ENCODE measurements around the gene LAGE3. TPM values are rescaled to one million over a fixed set of nuclear protein-coding genes. Genes with fewer than 3 reads are reported as not detected.
"Not testable (repeated sequence)": the region's sequence is repeated elsewhere in the genome, so short reads cannot be mapped to it uniquely, and the experiment has no call there.

The LAGE3 gene
- total RNA-seq, 2 experiments from 2014 or later = 34.7 to 43.0 TPM

DNA sequence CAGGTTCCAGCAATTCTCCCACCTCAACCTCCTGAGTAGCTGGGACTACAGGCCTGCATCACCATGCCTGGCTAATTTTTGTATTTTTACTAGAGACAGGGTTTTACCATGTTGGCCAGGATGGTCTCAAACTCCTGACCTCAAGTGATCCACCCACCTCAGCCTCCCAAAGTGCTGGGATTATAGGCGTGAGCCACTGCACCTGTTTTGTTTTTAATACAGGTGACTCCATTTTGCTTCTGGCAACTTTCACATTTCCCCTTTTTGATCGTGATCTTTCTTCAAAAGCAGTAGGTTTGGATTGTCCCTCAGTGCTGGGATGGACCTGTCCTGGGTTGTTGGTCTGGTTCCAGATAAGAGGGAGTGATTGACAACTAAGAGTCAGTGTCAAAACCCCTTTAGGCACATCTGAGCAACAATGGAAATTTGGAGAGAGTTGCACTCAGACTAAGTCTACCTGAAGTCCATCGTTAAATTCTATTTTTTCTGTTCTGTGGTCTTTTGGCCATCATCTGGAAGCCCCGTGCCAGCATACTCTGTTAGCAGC, 17.6 kb upstream of the LAGE3 start:
- intact Hi-C loops (cut with DNase I, micrococcal nuclease); ATAC-seq; H3K27ac Mint-ChIP-seq; H3K9me3 Mint-ChIP-seq (ENCODE audit: low read depth); DNase-seq; H3K4me3 Mint-ChIP-seq; H3K36me3 Mint-ChIP-seq (ENCODE audit: low read depth); POLR2A ChIA-PET; H3K4me1 Mint-ChIP-seq; H3K27me3 Mint-ChIP-seq: not testable (repeated sequence)
- CTCF ChIA-PET = interaction anchor here (0.7 kb wide), 2 partner anchors 9 to 49 kb away, joined by 3 read pairs; no protein-coding TSS in a partner anchor

DNA sequence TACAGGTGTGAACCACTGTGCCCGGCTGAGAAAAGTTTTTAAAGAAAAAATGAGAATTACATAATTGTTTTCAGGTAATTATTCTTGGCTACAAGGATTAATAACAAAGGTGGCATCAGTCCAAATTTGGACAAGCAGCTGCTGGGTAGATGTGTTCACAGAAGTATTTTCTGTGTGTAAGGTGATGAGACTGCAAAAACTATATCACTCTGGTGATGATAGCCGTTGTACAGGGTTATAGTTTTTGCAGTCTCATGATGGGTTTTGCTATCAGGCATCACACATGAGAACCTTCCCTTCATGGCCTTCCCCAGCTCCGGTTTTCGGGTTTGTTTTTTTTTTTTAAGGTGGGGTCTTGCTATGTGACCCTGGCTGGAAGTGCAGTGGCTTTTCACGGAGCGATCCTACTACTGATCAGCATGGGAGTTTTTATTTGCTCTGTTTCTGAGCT, 16.4 kb upstream of the LAGE3 start:
- H3K9me3 Mint-ChIP-seq (ENCODE audit: low read depth) = no peaks in the 10 kb centered on the region
- ATAC-seq (no peak), DNase-seq (no peak)
- no peaks in the 10 kb centered on the region for H3K36me3 Mint-ChIP-seq (ENCODE audit: low read depth)
- no peak overlapping the region for H3K27ac Mint-ChIP-seq
- intact Hi-C loops (cut with DNase I, micrococcal nuclease) = no loop called here
- H3K4me1 Mint-ChIP-seq = peaks cover 3% of the 10 kb centered on the region
- no peak overlapping the region for H3K4me3 Mint-ChIP-seq
- CTCF ChIA-PET = interaction anchor here (0.9 kb wide), 1 partner anchor 50 kb away, joined by 3 read pairs; no protein-coding TSS in a partner anchor
- POLR2A ChIA-PET = no interaction called here
- no peaks in the 10 kb centered on the region for H3K27me3 Mint-ChIP-seq

DNA sequence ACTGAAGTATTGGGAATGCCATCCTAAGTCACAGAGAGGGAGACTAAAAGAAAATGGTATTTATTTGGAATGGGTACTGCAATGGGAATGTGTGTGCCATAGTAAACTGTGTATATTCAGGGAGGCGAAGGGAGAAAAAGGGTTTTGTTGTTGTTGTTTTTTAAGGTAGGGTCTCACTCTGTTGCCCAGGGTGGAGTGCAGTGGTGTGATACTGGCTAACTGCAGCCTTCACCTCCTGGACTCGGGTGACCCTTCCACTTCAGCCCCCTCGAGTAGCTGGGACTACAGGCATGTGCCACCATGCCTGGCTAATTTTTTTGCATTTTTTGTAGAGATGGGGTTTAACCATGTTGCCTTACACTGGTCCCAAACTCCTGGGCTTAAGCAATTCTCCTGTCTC, 15.6 kb upstream of the LAGE3 start:
- no peak for DNase-seq
- Mint-ChIP-seq H3K27ac (no peak overlapping the region), H3K9me3 (ENCODE audit: low read depth) (no peaks in the 10 kb centered on the region), H3K4me1 (peaks cover 3% of the 10 kb centered on the region), H3K27me3 (no peaks in the 10 kb centered on the region), H3K36me3 (ENCODE audit: low read depth) (no peaks in the 10 kb centered on the region), H3K4me3 (no peak overlapping the region)
- CTCF ChIA-PET = no interaction called here
- POLR2A ChIA-PET = no interaction called here
- no peak for ATAC-seq
- intact Hi-C loops (cut with DNase I, micrococcal nuclease) = no loop called here

DNA sequence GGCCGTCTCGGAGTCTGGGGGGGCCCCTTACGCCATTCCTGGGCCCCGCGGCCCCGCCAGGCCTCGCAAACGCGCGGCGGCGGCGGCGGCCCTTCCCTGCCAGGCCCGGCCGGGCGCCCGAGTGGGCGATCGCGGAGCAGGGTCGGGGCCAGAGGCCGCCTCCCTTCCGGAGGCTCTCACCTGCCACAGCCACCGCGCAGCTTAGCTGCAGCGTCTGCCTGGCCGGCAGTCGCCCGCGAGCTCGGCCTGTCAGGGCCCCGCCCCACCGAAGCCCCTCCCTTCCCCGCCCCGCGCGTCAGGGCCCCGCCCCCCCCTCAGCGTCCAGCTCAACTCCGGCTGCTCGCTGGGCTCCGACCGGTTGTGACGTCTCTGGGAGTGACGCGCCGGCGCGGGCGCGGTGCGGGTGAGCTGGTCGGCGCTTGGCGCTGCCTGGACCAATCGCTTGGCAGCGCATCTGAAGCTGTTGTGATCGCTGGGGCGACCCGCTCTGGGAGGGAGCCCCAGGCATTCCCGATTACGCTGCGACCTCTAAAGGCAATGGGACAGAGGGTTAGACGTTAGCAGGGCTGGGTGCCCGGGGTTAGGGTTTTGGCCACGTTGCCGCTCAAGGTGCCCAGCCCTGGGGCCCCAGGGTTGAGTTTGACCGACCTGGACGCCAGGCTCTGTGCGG, 11.5 kb upstream of the LAGE3 start, which contains the start of gene SLC10A3:
TSS of gene SLC10A3 (minus strand) at position 216 of the 670 bp plus-strand sequence. CDS start 1,689 bp downstream, outside the sequence.
- H3K27me3 Mint-ChIP-seq = no peaks in the 10 kb centered on the region
- H3K9me3 Mint-ChIP-seq (ENCODE audit: low read depth) = no peaks in the 10 kb centered on the region
- CTCF ChIA-PET = interaction anchor here (0.9 to 1.1 kb wide), 2 partner anchors 10 to 37 kb away, joined by 3 to 8 read pairs; no protein-coding TSS in a partner anchor
- H3K27ac Mint-ChIP-seq = peak within 1 kb of the TSS; percentile 89
- H3K4me3 Mint-ChIP-seq = peak within 1 kb of the TSS; percentile 85
- intact Hi-C loops (cut with DNase I, micrococcal nuclease) = loop anchor here in 1 of 2 experiments (1.0 to 2.0 kb wide), 10 partner anchors 11 to 518 kb away; partner anchors contain the start of genes ATP6AP1, FAM3A, GDI1 and IKBKG
- peaks cover 17% of the 10 kb centered on the region for H3K4me1 Mint-ChIP-seq
- DNase-seq (peak; percentile 94), ATAC-seq (peak; percentile 91)
- H3K36me3 Mint-ChIP-seq (ENCODE audit: low read depth) = peaks cover 5% of the 10 kb centered on the region
- POLR2A ChIA-PET = interaction anchor here (0.5 to 1.4 kb wide), 3 partner anchors 11 to 764 kb away, joined by 3 to 4 read pairs (median 3); no protein-coding TSS in a partner anchor

DNA sequence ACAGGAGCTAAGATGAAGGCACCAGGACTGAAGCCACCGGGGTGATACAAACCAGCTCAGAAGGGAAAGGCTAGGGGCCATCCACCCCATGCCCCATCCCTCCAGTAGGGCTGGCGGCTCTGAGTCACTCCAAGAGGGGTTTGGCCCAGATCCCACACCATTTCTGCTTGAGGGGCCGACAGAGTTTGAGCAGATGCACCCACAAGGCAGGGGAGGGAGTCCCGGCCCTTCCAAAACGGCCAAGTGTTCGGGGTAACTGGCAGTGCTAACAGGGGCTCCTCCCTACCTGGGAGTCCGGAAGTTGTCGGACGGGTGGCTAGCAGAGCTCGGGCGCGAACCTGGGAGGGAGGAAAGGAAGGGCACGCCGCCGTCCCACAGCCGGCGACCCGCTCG, 10.9 kb upstream of the LAGE3 start:
- POLR2A ChIA-PET = interaction anchor here (0.5 to 1.4 kb wide), 2 partner anchors 12 to 119 kb away, joined by 3 to 4 read pairs; no protein-coding TSS in a partner anchor
- H3K4me3 Mint-ChIP-seq = peak overlapping the region; percentile 85
- CTCF ChIA-PET = interaction anchor here (0.9 to 1.1 kb wide), 2 partner anchors 9 to 37 kb away, joined by 3 to 8 read pairs; no protein-coding TSS in a partner anchor
- peak; percentile 52 for DNase-seq
- no peaks in the 10 kb centered on the region for H3K9me3 Mint-ChIP-seq (ENCODE audit: low read depth)
- intact Hi-C loops (cut with DNase I, micrococcal nuclease) = loop anchor here in 1 of 2 experiments (1.0 to 2.0 kb wide), 10 partner anchors 11 to 518 kb away; partner anchors contain the start of genes ATP6AP1, FAM3A, GDI1 and IKBKG
- H3K36me3 Mint-ChIP-seq (ENCODE audit: low read depth) = peaks cover 7% of the 10 kb centered on the region
- H3K4me1 Mint-ChIP-seq = peaks cover 21% of the 10 kb centered on the region
- no peaks in the 10 kb centered on the region for H3K27me3 Mint-ChIP-seq
- peak overlapping the region; percentile 86 for H3K27ac Mint-ChIP-seq
- ATAC-seq = peak; percentile 19

DNA sequence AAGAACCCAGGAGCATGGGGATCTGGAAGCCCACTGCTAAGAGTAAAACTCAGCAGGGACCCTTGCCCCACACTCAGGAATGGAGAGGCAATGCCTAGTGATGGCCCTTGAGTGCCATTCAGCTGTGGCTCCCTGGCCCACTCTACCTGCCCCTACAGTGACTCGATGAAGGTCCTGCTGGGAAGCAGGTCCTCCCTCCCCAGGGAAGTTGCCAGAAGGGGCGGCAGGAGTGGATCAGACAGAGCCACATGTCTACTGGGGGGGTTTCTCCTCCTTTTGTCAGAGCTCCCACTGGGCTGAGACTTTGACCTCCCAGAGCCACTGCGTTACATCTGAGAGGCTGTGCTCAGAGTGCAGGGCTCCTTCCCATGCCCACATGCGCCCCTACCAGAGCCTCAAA, 10.1 kb upstream of the LAGE3 start:
- H3K4me3 Mint-ChIP-seq = peak overlapping the region; percentile 85
- intact Hi-C loops (cut with DNase I, micrococcal nuclease) = loop anchor here (5.0 to 10.0 kb wide), 2 partner anchors 43 to 764 kb away; partner anchors contain the start of genes ABCD1 (in 1 of the 2) and BCAP31 (in 1 of the 2)
- ChIA-PET CTCF (interaction anchor here (0.6 kb wide), 2 partner anchors 26 to 48 kb away, joined by 3 read pairs; no protein-coding TSS in a partner anchor), POLR2A (no interaction called here)
- no peak for DNase-seq
- peaks cover 7% of the 10 kb centered on the region for H3K36me3 Mint-ChIP-seq (ENCODE audit: low read depth)
- peak overlapping the region; percentile 86 for H3K27ac Mint-ChIP-seq
- no peaks in the 10 kb centered on the region for H3K27me3 Mint-ChIP-seq
- H3K9me3 Mint-ChIP-seq (ENCODE audit: low read depth) = no peaks in the 10 kb centered on the region
- no peak for ATAC-seq
- peaks cover 26% of the 10 kb centered on the region for H3K4me1 Mint-ChIP-seq

DNA sequence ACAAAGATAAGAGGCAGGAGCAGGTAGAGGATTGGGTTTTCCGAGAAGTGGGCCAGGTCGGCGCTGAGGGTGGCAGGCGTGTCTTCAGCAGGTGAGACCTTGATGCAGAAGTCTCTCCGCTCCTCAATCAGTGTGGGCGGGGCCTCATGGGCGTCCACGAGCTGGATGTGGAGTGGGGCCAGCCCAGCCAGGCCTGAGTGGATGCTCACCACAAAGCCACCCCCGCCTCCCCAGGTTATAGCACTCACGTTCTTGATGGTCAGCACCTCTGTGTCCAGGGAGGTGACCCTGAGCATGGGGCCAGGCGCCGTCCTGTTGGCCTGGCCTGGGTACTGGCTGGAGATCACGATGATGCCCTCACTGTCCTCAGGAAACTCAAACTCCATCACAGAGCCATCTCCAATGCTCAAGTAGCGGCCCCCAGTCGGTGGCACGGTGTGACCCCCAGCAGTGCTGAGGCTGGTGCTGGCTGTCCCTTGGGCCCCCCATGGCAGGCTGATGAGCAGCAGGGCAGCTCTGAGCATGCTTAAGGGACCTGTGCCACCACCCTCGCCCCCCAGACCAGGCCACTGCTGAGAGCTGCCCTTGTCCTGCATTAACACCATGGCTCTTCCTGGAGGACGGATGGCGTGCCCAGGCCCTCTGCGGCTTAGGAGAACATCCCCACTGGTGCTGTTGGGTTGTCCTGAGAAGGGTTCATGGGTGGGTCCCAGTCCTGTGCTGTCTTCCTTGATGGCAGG, 9.4 kb upstream of the LAGE3 start:
- POLR2A ChIA-PET = no interaction called here
- H3K4me3 Mint-ChIP-seq = no peak overlapping the region
- CTCF ChIA-PET = interaction anchor here (0.6 kb wide), 2 partner anchors 8 to 26 kb away, joined by 3 read pairs; no protein-coding TSS in a partner anchor

DNA sequence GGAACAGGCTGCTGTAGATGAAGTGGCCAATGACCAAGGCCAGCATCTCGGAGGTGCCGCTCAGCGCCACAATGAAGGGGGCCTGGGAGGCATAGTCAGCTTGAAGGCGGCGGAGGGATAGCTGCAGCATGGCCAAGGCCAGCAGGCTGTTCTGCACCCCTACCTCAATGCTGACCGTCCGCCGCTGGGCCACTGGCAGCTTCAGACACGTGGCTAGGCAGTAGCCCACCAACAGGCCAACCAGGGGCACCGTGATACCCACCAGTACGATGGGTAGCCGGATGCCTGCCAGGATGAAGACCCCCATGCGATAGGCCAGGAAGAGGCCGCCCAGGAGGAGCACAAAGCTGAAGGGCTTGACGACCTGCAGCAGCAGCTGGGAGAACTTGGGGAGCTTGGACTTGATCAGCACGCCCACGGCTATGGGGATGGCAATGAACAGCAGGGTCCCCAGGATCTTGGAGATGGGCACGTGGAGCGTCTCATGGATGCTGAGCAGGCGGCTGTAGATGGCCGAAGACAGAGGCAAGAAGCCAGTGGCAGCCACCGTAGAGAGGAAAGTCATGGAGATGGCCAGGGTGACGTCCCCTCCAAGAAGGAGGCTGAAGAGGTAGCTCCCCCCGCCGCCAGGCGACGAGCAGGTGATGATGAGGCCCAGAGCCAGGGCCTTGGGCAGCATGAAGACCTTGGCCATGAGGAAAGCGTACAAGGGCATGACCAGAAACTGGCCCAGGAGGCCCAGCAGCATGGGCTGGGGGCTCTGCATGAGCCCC, 8.6 kb upstream of the LAGE3 start:
- intact Hi-C loops (cut with DNase I, micrococcal nuclease) = loop anchor here (5.0 to 10.0 kb wide), 2 partner anchors 45 to 763 kb away; partner anchors contain the start of genes ABCD1 (in 1 of the 2) and BCAP31 (in 1 of the 2)
- Mint-ChIP-seq H3K27me3 (no peaks in the 10 kb centered on the region), H3K9me3 (ENCODE audit: low read depth) (no peaks in the 10 kb centered on the region), H3K4me1 (peaks cover 33% of the 10 kb centered on the region), H3K36me3 (ENCODE audit: low read depth) (peaks cover 12% of the 10 kb centered on the region), H3K4me3 (no peak overlapping the region), H3K27ac (no peak overlapping the region)
- ChIA-PET POLR2A (interaction anchor here (0.8 to 1.2 kb wide), 2 partner anchors 9 to 117 kb away, joined by 3 to 4 read pairs; partner anchors contain the start of gene LAGE3), CTCF (interaction anchor here (0.6 kb wide), 1 partner anchor 8 kb away, joined by 3 read pairs; no protein-coding TSS in a partner anchor)
- DNase-seq (no peak), ATAC-seq (no peak)

More for the DNA sequence above, 9.4 kb upstream of the LAGE3 start:
- H3K27ac Mint-ChIP-seq = no peak overlapping the region
- peaks cover 30% of the 10 kb centered on the region for H3K4me1 Mint-ChIP-seq
- ATAC-seq (no peak), DNase-seq (no peak)
- no peaks in the 10 kb centered on the region for H3K9me3 Mint-ChIP-seq (ENCODE audit: low read depth)
- H3K27me3 Mint-ChIP-seq = no peaks in the 10 kb centered on the region
- intact Hi-C loops (cut with DNase I, micrococcal nuclease) = loop anchor here (5.0 to 10.0 kb wide), 2 partner anchors 44 to 764 kb away; partner anchors contain the start of genes ABCD1 (in 1 of the 2) and BCAP31 (in 1 of the 2)
- peaks cover 9% of the 10 kb centered on the region for H3K36me3 Mint-ChIP-seq (ENCODE audit: low read depth)

DNA sequence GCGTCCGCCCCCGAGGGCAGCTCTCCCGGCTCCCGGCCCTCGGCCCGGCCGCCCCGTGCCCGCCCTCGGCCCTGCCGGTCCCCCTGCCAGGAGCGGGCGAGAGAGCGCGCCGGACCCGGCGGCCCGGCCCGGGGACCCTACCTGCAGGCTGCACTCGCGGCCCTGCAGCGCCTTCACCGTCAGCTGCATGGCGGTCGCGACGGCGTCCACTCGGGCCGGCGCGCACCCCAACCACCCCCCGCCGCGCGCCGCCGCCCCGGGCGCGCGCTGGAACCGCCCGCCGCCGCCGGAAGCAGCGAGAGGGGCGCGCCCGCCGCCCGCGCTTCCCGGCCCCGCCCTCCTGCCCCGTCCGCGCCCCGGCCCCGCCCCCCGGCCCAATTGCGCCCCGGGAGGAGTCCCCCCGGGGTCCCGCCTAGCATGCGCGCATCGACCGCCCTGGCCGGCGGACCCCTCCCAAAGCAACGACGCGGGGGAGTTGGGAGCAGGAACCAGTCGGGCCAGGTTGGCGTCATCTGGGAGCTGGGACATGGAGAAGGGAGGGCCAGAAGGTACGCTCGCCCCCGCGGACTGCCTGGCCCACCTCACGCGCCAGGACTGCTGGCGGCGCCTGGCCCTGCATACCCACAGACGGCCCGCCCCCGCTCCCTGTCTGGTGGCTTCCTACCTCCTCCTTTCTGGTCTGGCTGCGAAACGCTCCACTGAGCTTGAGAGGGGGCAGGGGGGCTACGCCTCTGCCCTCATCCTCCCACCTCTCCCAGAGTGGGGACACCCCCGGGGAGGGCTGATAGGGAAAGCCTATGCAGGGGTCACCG, 7.5 kb upstream of the LAGE3 start, which contains the start of gene UBL4A:
TSS of gene UBL4A (minus strand) at position 220 of the 812 bp plus-strand sequence. CDS start at position 189, 31 bp downstream.
- Mint-ChIP-seq H3K4me3 (peak within 1 kb of the TSS; percentile 71), H3K27ac (peak within 1 kb of the TSS; percentile 58), H3K9me3 (ENCODE audit: low read depth) (no peaks in the 10 kb centered on the region), H3K36me3 (ENCODE audit: low read depth) (peaks cover 12% of the 10 kb centered on the region), H3K4me1 (peaks cover 33% of the 10 kb centered on the region), H3K27me3 (no peaks in the 10 kb centered on the region)
- CTCF ChIA-PET = no interaction called here
- POLR2A ChIA-PET = interaction anchor here (0.6 to 1.2 kb wide), 3 partner anchors 8 to 116 kb away, joined by 3 to 4 read pairs (median 4); partner anchors contain the start of gene LAGE3
- intact Hi-C loops (cut with DNase I, micrococcal nuclease) = loop anchor here (1.0 to 10.0 kb wide), 4 partner anchors 30 to 762 kb away; partner anchors contain the start of genes ABCD1 (in 1 of the 2), BCAP31 (in 1 of the 2), FAM3A (in 1 of the 2) and RPL10 (in 1 of the 2)
- DNase-seq = peak; percentile 70
- ATAC-seq = peak; percentile 21

All from activated CD4-positive, alpha-beta T cell treated with anti-CD3 and anti-CD28 coated beads for 36 hours (primary cell).